ENCODE data around the gene GRID1.

Gene GRID1

GRCh38 chr10:86300931-86301830, 65.4 kb downstream of the GRID1 start:
- no peak for TF ChIP-seq JUND (IDR thresholded peaks at IDR 0.05; ENCODE audit: low read depth)
- DNase-seq (ENCODE audit: low read depth in 1 of 2, low spot score in 1 of 2), result no peak
- in situ Hi-C loops (cut with HindIII; ENCODE audit: low pct_unique_long_range_greater_than_20kb, low sequenced_read_pairs), result no loop called here

DNA sequence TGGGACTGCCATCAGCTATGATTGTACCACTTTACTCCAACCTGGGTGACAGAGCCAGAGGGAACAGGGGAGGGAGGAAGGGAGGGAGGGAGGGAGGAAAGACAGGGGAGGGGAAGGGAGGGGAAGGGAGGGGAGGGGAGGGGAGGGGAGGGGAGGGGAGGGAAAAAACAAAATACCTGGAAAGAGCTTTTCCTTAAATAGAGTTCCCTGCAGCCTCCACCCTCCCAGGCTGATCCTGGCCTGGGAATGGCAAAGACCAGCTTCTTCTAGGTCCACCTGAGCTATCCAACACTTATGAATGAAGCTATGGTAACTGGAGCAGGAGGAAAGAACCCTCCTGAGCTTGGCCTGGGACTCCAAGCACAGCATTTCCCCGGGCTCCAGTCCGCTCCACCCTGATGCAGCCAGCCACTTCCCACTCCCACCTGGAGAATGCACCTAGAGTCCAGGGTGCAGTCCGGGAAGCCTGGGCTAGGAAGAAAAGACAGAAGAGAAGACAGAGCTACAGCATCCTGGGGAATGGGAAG, 66.1 kb downstream of the GRID1 start:
- no peak for TF ChIP-seq JUND (IDR thresholded peaks at IDR 0.05; ENCODE audit: low read depth)
- in situ Hi-C loops (cut with HindIII; ENCODE audit: low pct_unique_long_range_greater_than_20kb, low sequenced_read_pairs), result no loop called here
- no peak for DNase-seq (ENCODE audit: low read depth in 1 of 2, low spot score in 1 of 2)

DNA sequence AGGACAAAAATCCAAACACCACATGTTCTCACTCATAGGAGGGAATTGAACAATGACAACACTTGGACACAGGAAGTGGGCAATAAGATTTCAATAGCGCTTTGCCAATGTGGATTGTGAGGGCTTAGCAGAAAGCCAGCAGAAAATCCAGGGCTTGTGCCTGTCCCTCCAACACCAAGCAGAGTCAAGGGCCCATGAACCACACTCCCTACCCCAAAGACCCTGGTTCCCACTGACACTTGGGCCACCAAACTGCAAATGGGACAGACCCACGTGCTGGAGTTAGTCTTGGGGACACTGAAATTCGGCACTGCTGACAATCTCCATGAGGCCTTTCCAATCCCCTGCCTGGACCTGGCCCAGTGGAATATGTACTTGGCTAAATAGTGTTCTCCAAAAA, 67.0 kb downstream of the GRID1 start:
- no peak for TF ChIP-seq JUND (IDR thresholded peaks at IDR 0.05; ENCODE audit: low read depth)
- no peak for DNase-seq (ENCODE audit: low read depth in 1 of 2, low spot score in 1 of 2)
- in situ Hi-C loops (cut with HindIII; ENCODE audit: low pct_unique_long_range_greater_than_20kb, low sequenced_read_pairs), result no loop called here

DNA sequence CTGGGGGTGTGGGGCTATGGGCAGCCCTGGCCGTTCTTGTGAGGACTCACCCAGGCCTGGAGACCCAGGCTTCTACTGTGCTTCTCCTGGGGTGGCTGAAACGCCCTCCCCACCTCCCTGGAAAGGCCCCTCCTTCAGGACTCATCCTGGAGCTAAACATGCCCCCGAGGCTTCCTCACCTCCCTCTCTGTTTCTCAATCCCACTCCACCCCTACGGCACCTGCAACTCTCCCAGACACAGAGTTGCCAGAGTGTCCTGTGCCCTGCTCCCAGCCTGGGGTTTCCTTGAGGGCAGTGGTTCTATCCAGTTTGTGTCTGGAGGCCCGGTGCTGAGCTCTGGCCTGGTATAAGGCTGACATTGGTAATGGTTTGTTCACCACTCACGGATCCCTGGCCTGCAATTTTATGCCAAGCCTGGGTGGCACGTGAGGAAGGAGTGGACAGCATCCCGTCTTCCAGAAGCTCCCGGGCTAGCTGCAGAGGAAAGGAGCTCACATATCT, 68.0 kb downstream of the GRID1 start:
- no peak for TF ChIP-seq JUND (IDR thresholded peaks at IDR 0.05; ENCODE audit: low read depth)
- DNase-seq (ENCODE audit: low read depth in 1 of 2, low spot score in 1 of 2), result no peak
- in situ Hi-C loops (cut with HindIII; ENCODE audit: low pct_unique_long_range_greater_than_20kb, low sequenced_read_pairs), result no loop called here

- in situ Hi-C loops (cut with HindIII; ENCODE audit: low pct_unique_long_range_greater_than_20kb, low sequenced_read_pairs), result no loop called here
- no peak for TF ChIP-seq JUND (IDR thresholded peaks at IDR 0.05; ENCODE audit: low read depth)
Observed at GRCh38 chr10:86295791-86296190, 70.8 kb downstream of the GRID1 start.

GRCh38 chr10:86295351-86295750, 71.2 kb downstream of the GRID1 start:
- no peak for TF ChIP-seq JUND (IDR thresholded peaks at IDR 0.05; ENCODE audit: low read depth)
- in situ Hi-C loops (cut with HindIII; ENCODE audit: low pct_unique_long_range_greater_than_20kb, low sequenced_read_pairs), result no loop called here
- no peak for DNase-seq (ENCODE audit: low read depth in 1 of 2, low spot score in 1 of 2)

More at GRCh38 chr10:86295791-86296190, 70.8 kb downstream of the GRID1 start:
- DNase-seq (ENCODE audit: low read depth in 1 of 2, low spot score in 1 of 2), result no peak

- in situ Hi-C loops (cut with HindIII; ENCODE audit: low pct_unique_long_range_greater_than_20kb, low sequenced_read_pairs), result no loop called here
- no peak for DNase-seq (ENCODE audit: low read depth in 1 of 2, low spot score in 1 of 2)
- TF ChIP-seq JUND (IDR thresholded peaks at IDR 0.05; ENCODE audit: low read depth), result no peak
Observed at GRCh38 chr10:86294346-86295265, 72.0 kb downstream of the GRID1 start.

- no peak for TF ChIP-seq JUND (IDR thresholded peaks at IDR 0.05; ENCODE audit: low read depth)
- DNase-seq (ENCODE audit: low read depth in 1 of 2, low spot score in 1 of 2), result no peak
- in situ Hi-C loops (cut with HindIII; ENCODE audit: low pct_unique_long_range_greater_than_20kb, low sequenced_read_pairs), result no loop called here
Observed at GRCh38 chr10:86293396-86293791, 73.2 kb downstream of the GRID1 start.

- in situ Hi-C loops (cut with HindIII; ENCODE audit: low pct_unique_long_range_greater_than_20kb, low sequenced_read_pairs), result no loop called here
- DNase-seq (ENCODE audit: low read depth in 1 of 2, low spot score in 1 of 2), result no peak
- no peak for TF ChIP-seq JUND (IDR thresholded peaks at IDR 0.05; ENCODE audit: low read depth)
Observed at GRCh38 chr10:86292462-86293395, 73.9 kb downstream of the GRID1 start.

DNA sequence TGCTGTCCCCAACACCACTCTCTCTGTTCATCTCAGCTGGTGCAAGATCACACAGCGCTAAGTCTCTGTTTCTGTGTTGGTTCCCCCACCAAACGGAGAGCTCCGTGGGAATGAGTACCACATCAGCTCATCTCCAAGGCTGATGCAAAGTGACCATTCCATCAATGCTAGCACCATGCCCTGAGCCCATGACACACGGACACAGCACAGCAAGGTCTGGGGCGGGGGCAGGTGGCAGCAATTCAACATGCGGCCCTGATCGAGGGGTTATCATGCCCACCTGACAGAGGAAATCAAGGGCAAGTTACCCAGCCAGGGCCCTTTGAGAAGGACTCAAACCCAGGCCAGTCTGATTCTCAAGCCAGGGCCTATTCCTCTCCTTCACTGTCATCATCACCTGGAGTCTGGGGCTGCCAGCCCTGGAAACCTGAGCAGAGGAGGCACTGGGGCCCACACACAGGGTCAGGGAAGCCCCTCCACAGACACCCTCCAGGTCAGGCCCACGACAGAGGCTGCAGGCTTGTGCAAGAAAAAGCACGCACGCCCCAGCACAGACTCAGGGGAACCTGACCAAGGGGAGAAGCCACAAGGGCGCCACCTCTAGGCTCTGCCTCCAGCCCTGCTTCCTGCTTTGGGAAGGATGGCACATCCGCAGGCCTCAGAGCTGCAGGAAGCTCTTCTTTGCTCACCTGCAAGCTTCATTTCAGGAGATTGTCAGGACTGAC, 74.8 kb downstream of the GRID1 start:
- TF ChIP-seq JUND (IDR thresholded peaks at IDR 0.05; ENCODE audit: low read depth), result no peak
- no peak for DNase-seq (ENCODE audit: low read depth in 1 of 2, low spot score in 1 of 2)
- in situ Hi-C loops (cut with HindIII; ENCODE audit: low pct_unique_long_range_greater_than_20kb, low sequenced_read_pairs), result no loop called here
